BJ (cell line): ENCODE results near the gene PLA2G4D. TPM values are rescaled to one million over a fixed set of nuclear protein-coding genes. Genes with fewer than 3 reads are reported as not detected.

ENCODE experiments used
- CTCF ChIA-PET: fragments of 350-600 bp; formaldehyde crosslinking; extraction: SDS; loops from one replicate; lab custom pipeline; 2021; ENCODE audit warnings: antibody characterized with exemption, inconsistent platforms; lab: Yijun Ruan, JAX
- POLR2A ChIA-PET: fragments of 300-600 bp; sonication (Branson Sonifier 250); formaldehyde crosslinking; extraction: SDS; loops from one replicate; lab custom pipeline; 2021; ENCODE audit warnings: antibody characterized with exemption; lab: Charles Lee
- DNase-seq: peaks from one replicate; pipeline ENCODE4 v3.0.0-alpha.2; 2011; ENCODE audit warnings: low read depth
- H3K27me3 ChIP-seq: 2 replicates; pipeline ENCODE4 v1.6.0; 2011; ENCODE audit warnings: low read length; ENCODE audit not compliant: control insufficient read depth, insufficient read depth
- H3K36me3 ChIP-seq: 2 replicates; pipeline ENCODE4 v1.5.1; 2011; ENCODE audit warnings: low read length; ENCODE audit not compliant: control insufficient read depth, insufficient read depth
- H3K4me3 ChIP-seq: 2 replicates; pipeline ENCODE4 v1.5.1; 2011; ENCODE audit warnings: low read depth, mild to moderate bottlenecking, control low read depth, low read length
- polyA plus RNA-seq: library from polyadenylated mRNA; depleted of rRNA; stranded (reverse); fragments of >200 nt; gene quantifications from 2 replicates; pipeline ENCODE4 v1.2.3, GENCODE V29; 2011
- TF ChIP-seq, protein P1 (sequence below): IDR thresholded peaks from 2 replicates; pipeline ENCODE4 v1.5.1; 2011; ENCODE audit warnings: low read depth, mild to moderate bottlenecking, control low read depth, inconsistent platforms, low read length, moderate library complexity; ENCODE audit not compliant: insufficient read depth

PLA2G4D gene
- polyA plus RNA-seq, 1 experiment, result not detected

DNA sequence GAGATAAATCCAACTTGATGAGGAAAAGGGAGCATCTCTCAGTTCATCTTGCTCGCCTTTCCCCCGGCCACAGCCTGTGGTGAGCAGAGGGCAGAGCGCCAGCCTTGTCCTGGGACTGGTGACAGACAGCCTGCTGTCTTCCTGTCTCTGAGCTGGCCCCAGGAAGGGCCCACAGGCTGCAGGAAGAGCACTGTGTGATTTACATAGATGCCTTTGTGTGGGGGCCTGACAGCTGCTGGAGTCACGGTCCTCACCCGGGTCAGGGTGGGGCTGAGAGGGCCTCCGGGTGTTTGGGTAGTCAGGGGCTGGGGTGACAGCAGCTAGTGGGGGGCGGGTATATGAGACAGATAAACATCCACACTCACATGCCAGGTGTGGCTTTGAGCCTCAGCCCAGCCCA, 29.3 kb downstream of the PLA2G4D start:
- TF ChIP-seq, protein P1, sequence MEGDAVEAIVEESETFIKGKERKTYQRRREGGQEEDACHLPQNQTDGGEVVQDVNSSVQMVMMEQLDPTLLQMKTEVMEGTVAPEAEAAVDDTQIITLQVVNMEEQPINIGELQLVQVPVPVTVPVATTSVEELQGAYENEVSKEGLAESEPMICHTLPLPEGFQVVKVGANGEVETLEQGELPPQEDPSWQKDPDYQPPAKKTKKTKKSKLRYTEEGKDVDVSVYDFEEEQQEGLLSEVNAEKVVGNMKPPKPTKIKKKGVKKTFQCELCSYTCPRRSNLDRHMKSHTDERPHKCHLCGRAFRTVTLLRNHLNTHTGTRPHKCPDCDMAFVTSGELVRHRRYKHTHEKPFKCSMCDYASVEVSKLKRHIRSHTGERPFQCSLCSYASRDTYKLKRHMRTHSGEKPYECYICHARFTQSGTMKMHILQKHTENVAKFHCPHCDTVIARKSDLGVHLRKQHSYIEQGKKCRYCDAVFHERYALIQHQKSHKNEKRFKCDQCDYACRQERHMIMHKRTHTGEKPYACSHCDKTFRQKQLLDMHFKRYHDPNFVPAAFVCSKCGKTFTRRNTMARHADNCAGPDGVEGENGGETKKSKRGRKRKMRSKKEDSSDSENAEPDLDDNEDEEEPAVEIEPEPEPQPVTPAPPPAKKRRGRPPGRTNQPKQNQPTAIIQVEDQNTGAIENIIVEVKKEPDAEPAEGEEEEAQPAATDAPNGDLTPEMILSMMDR, result no peak
- ChIA-PET CTCF (interaction anchor here (1.1 to 9.2 kb wide), 9 partner anchors 10 to 77 kb away, joined by 3 to 102 read pairs (median 6); no protein-coding TSS in a partner anchor), POLR2A (no interaction called here)
- peaks cover 18% of the 10 kb centered on the region for H3K27me3 ChIP-seq
- no peak for DNase-seq
- no peak overlapping the region for H3K4me3 ChIP-seq
- H3K36me3 ChIP-seq, result no peaks in the 10 kb centered on the region

DNA sequence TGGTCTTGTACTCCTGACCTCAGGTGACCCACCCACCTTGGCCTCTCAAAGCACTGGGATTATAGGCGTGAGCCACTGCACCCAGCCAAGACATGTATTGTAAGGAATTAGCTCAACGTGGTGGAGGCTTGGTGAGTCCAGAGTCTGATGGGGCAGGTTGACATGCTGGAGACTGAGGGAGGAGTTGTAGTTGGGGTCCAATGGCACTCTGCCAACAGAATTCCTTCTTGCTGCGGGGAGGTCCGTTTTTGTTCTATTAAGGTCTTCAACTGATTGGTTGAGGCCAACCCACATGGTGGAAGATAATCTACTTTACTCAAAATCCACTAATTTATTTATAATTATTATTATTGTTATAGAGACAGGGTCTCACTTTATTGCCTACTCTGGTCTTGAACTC, 30.1 kb downstream of the PLA2G4D start:
- CTCF ChIA-PET, result interaction anchor here (0.7 to 9.2 kb wide), 5 partner anchors 10 to 76 kb away, joined by 3 to 102 read pairs (median 12); no protein-coding TSS in a partner anchor

DNA sequence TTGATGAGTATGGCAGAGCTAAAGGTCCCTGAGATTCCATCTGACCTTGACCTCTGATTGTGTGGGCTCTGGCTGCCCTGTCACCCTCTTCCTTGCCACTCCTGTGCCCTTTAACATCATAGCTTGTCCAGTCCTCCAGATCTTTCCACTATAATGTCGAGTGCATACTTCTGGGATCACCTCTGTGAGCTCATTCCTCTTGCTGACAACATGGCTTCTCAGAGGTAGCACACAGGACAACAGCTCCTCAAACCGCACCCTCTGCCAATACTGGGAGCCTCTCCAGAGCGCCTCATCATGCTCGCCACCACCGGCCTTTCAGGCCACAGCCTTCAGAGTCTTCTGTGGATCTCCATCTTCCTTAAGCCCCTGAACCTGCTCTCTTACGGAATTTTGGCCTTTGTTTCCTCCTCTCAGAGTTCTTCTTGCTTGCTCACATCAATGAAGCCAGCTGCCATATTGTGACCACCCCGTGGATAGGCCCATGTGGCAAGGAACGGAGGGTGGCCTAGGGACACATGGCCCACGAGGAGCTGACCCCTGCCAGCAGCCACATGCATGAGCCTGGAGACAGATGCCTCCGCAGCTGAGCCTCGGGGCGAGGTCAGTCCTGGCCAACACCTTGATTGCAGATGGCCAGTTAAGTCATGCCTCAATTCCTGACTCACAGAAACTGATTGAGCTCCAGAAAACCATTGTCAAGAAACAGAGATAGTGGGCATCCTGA, 31.1 kb downstream of the PLA2G4D start:
- DNase-seq, result no peak
- TF ChIP-seq, protein P1, result no peak
- H3K36me3 ChIP-seq, result no peaks in the 10 kb centered on the region
- peaks cover 17% of the 10 kb centered on the region for H3K27me3 ChIP-seq
- POLR2A ChIA-PET, result no interaction called here
- CTCF ChIA-PET, result interaction anchor here (0.7 to 9.2 kb wide), 6 partner anchors 9 to 1107 kb away, joined by 4 to 102 read pairs (median 8); no protein-coding TSS in a partner anchor
- no peak overlapping the region for H3K4me3 ChIP-seq

More for the DNA sequence above, 30.1 kb downstream of the PLA2G4D start:
- POLR2A ChIA-PET, result no interaction called here
- TF ChIP-seq, protein P1, result no peak
- Histone ChIP-seq H3K4me3 (no peak overlapping the region), H3K36me3 (no peaks in the 10 kb centered on the region), H3K27me3 (peaks cover 18% of the 10 kb centered on the region)
- DNase-seq, result no peak

DNA sequence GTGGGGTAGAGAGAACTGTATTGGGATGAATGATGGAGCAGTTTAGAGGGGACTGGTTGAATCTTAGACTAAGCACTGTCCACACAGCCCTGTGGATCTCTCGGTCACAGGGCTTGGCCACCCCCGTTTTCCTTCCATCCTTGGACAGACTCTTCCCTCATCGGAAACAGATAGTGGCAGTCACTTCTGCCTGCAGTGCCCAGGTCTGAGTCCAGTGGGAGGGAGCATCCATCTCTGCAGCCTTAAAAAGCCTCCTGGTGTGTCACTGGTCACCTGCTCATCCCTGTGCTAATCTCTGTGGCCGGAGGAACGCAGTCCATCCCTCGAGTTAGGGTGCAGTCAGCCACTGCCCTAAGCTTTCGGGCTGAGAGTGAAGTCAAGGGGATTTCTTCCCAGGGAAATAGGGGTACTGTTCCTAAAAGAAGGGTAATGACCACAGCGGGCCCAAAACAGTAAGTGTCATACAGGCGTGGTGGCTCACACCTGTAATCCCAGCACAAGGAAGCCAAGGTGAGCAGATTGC, 32.0 kb downstream of the PLA2G4D start:
- no peak overlapping the region for H3K4me3 ChIP-seq
- ChIA-PET POLR2A (interaction anchor here (0.6 kb wide), 1 partner anchor 575 kb away, joined by 4 read pairs; no protein-coding TSS in a partner anchor), CTCF (interaction anchor here (1.0 to 9.2 kb wide), 6 partner anchors 9 to 76 kb away, joined by 4 to 102 read pairs (median 4); no protein-coding TSS in a partner anchor)
- H3K36me3 ChIP-seq, result no peaks in the 10 kb centered on the region
- TF ChIP-seq, protein P1, result no peak
- no peak for DNase-seq
- H3K27me3 ChIP-seq, result peaks cover 15% of the 10 kb centered on the region

DNA sequence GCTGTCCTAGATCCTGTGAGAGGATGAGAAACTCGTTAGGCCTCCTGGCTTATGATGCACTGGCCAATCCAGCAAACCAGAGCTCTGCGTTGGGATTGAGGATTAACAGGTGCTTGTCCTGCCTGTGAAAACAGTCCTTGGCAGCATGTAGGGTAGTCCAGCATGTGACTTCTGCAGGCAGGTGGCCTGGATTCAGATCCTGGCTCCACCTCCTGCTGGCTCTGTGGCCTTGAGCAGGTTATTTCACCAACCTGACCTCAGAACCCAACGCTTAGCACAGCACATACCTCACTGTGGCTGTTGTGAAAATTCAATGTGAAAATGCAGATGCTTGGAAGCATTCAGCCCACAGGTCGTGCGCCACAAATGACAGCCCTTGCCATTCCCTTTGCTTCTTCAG, 33.6 kb downstream of the PLA2G4D start:
- ChIA-PET CTCF (interaction anchor here (0.6 to 9.2 kb wide), 12 partner anchors 9 to 808 kb away, joined by 3 to 102 read pairs (median 4); no protein-coding TSS in a partner anchor), POLR2A (no interaction called here)
- Histone ChIP-seq H3K27me3 (peaks cover 21% of the 10 kb centered on the region), H3K4me3 (no peak overlapping the region), H3K36me3 (no peaks in the 10 kb centered on the region)
- TF ChIP-seq, protein P1, result no peak
- no peak for DNase-seq
